Activated CD4-positive, alpha-beta T cell treated with anti-CD3 and anti-CD28 coated beads for 36 hours (primary cell): ENCODE results near the gene CIAO2B. TPM values are rescaled to one million over a fixed set of nuclear protein-coding genes. Genes with fewer than 3 reads are reported as not detected.
"Not testable (repeated sequence)": the region's sequence is repeated elsewhere in the genome, so short reads cannot be mapped to it uniquely, and the experiment has no call there.

ENCODE experiments used
- ATAC-seq: fragments of 200-7000 bp; cut with Tn5 transposase; one replicate; pipeline ENCODE4 v1.10.0; 2021; ENCODE audit warnings: mild to moderate bottlenecking, moderate library complexity
- CTCF ChIA-PET: fragments of 350-600 bp; sonication (Branson Sonifier 250); formaldehyde crosslinking; loops from one replicate; lab custom pipeline; 2021; ENCODE audit warnings: antibody characterized with exemption; lab: Charles Lee
- POLR2A ChIA-PET: fragments of 350-600 bp; sonication (Branson Sonifier 250); formaldehyde crosslinking; loops from one replicate; lab custom pipeline; 2021; ENCODE audit warnings: antibody characterized with exemption, inconsistent platforms; lab: Charles Lee
- DNase-seq: peaks from one replicate; pipeline ENCODE4 v3.0.0-alpha.2; 2020
- H3K27ac Mint-ChIP-seq: one replicate; pipeline ENCODE4 v1.8.0; 2021; ENCODE audit warnings: mixed read lengths
- H3K27me3 Mint-ChIP-seq: one replicate; pipeline ENCODE4 v1.8.0; 2021; ENCODE audit warnings: mixed read lengths
- H3K36me3 Mint-ChIP-seq: one replicate; pipeline ENCODE4 v1.8.0; 2021; ENCODE audit warnings: low read depth, mixed read lengths
- H3K4me1 Mint-ChIP-seq: one replicate; pipeline ENCODE4 v1.8.0; 2021; ENCODE audit warnings: mixed read lengths
- H3K4me3 Mint-ChIP-seq: one replicate; pipeline ENCODE4 v1.8.0; 2021; ENCODE audit warnings: mild to moderate bottlenecking, moderate library complexity, mixed read lengths
- H3K9me3 Mint-ChIP-seq: one replicate; pipeline ENCODE4 v1.8.0; 2021; ENCODE audit warnings: low read depth, mixed read lengths
- intact Hi-C, 2 experiments: fragments of 100-400 bp; cut with DNase I in 1 of 2; cut with micrococcal nuclease in 1 of 2; formaldehyde crosslinking; loops; one replicate each; pipeline versions ENCODE4 v1.14.2 to v1.15.1; 2022 to 2024; cut with DNase I, micrococcal nuclease
- total RNA-seq, 2 experiments: library from RNA; stranded (reverse); gene quantifications; one replicate each; pipeline ENCODE4 v1.2.3, GENCODE V29; 2021

The CIAO2B gene
- total RNA-seq, 2 experiments from 2014 or later, result 171 to 186 TPM

DNA sequence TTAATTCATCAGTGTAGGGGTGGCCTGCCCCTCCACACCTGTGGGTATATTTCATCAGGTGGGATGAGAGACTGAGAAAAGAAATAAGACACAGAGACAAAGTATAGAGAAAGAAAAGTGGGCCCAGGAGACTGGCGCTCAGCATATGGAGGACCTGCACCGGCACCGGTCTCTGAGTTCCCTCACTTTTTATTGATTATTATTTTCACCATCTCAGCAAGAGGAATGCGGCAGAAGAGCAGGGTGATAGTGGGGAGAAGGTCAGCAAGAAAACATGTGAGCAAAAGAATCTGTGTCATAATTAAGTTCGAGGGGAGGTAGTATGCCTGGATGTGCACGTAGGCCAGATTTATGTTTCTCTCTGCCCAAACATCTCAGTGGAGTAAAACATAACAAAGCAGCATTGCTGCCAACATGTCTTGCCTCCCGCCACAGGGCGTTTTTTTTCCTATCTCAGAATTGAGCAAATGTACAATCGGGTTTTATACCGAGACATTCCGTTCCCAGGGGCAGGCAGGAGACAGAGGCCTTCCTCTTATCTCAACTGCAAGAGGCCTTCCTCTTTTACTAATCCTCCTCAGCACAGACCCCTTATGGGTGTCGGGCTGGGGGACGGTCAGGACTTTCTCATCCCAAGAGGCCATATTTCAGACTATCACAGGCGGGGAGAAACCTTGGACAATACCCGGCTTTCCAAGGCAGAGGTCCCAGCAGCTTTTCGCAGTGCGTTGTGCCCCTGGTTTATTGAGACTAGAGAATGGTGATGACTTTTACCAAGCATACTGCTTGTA is 21.4 kb upstream of the CIAO2B start:
- ATAC-seq, POLR2A ChIA-PET, H3K4me3 Mint-ChIP-seq, H3K27ac Mint-ChIP-seq, H3K36me3 Mint-ChIP-seq, H3K9me3 Mint-ChIP-seq, intact Hi-C loops, DNase-seq, H3K4me1 Mint-ChIP-seq: not testable (repeated sequence)
- CTCF ChIA-PET, result interaction anchor here (1.1 to 1.2 kb wide), 2 partner anchors 16 to 19 kb away, joined by 3 to 4 read pairs; no protein-coding TSS in a partner anchor
- H3K27me3 Mint-ChIP-seq, result peaks cover 21% of the 10 kb centered on the region

DNA sequence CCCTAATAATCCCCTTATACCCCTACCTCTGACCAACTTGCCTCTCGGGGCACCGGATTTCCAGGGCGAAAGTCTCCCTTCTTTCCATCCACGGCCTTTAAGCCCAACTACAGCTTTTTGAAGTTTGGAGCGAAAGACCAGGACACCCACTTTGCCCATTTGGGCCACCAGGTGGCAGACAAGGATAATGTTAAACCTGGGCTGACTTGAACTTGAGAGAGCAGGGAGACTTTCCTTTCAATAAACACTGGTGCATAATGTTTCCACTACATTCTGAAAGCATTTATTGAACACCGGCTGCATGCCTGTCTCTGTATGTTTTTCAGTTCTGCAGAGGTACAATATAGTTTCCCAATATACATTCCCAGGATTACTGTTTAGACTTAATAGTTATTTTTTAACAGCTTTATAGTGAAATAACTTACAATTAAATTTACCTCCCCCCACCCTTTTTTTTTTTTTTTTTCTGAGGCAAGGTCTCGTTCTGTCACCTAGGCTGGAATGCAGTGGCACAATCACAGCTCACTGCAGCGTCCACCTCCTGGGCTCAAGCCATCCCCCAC is 20.0 kb upstream of the CIAO2B start:
- peaks cover 9% of the 10 kb centered on the region for H3K4me1 Mint-ChIP-seq
- POLR2A ChIA-PET, result interaction anchor here (1.1 kb wide), 1 partner anchor 14 kb away, joined by 3 read pairs; no protein-coding TSS in a partner anchor

DNA sequence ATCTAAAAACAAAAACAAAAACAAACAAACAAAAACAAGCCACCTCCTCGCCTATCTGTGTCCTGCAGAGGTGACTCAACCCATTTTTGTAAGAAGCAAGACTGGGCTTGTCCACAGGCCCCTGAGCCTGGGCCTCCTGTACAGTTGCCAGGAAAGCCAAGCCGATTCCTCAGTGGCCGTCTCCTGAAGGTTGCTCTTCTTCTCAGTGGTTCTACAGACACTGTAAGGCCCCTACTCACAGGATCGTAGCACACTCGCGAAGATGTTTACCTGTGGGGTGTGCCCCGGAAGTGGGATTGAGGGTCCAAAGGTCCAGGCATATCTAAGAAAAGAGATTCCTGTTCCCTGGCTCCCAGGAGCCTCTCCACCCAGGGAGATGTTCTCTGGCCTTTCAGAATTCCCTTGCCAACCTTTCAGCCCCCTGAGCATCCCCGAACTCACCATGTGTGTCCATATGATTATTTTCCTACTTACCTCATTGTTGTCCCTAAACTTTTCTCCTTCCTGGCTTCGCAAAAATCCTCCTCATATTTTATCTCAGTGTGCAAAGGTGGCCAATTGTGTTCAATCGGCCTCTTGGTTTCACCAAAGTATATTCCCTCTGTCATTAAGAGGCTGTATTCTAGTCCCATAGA is 19.4 kb upstream of the CIAO2B start:
- POLR2A ChIA-PET, result interaction anchor here (1.1 kb wide), 1 partner anchor 13 kb away, joined by 3 read pairs; no protein-coding TSS in a partner anchor
- H3K36me3 Mint-ChIP-seq, result no peaks in the 10 kb centered on the region
- DNase-seq, result no peak
- CTCF ChIA-PET, result interaction anchor here (0.6 to 2.5 kb wide), 30 partner anchors 9 to 432 kb away, joined by 3 to 19 read pairs (median 4); partner anchors contain the start of genes B3GNT9, FBXL8 and TRADD
- peaks cover 11% of the 10 kb centered on the region for H3K4me1 Mint-ChIP-seq
- peaks cover 6% of the 10 kb centered on the region for H3K9me3 Mint-ChIP-seq
- no peak for ATAC-seq
- intact Hi-C loops, result loop anchor here in 1 of 2 experiments (1.0 kb wide), 4 partner anchors 24 to 232 kb away; no protein-coding TSS in a partner anchor
- no peak overlapping the region for H3K27ac Mint-ChIP-seq
- H3K4me3 Mint-ChIP-seq, result no peak overlapping the region
- peaks cover 33% of the 10 kb centered on the region for H3K27me3 Mint-ChIP-seq

More for the DNA sequence above, 20.0 kb upstream of the CIAO2B start:
- CTCF ChIA-PET, result interaction anchor here (0.7 to 2.5 kb wide), 26 partner anchors 9 to 330 kb away, joined by 3 to 19 read pairs (median 4); partner anchors contain the start of genes B3GNT9, FBXL8 and TRADD
- peak; percentile 87 for DNase-seq
- ATAC-seq, result peak; percentile 85
- Mint-ChIP-seq H3K36me3 (no peaks in the 10 kb centered on the region), H3K4me3 (no peak overlapping the region), H3K27me3 (peaks cover 28% of the 10 kb centered on the region), H3K27ac (no peak overlapping the region), H3K9me3 (peaks cover 6% of the 10 kb centered on the region)
- intact Hi-C loops, result loop anchor here in 1 of 2 experiments (1.0 kb wide), 4 partner anchors 23 to 231 kb away; no protein-coding TSS in a partner anchor

DNA sequence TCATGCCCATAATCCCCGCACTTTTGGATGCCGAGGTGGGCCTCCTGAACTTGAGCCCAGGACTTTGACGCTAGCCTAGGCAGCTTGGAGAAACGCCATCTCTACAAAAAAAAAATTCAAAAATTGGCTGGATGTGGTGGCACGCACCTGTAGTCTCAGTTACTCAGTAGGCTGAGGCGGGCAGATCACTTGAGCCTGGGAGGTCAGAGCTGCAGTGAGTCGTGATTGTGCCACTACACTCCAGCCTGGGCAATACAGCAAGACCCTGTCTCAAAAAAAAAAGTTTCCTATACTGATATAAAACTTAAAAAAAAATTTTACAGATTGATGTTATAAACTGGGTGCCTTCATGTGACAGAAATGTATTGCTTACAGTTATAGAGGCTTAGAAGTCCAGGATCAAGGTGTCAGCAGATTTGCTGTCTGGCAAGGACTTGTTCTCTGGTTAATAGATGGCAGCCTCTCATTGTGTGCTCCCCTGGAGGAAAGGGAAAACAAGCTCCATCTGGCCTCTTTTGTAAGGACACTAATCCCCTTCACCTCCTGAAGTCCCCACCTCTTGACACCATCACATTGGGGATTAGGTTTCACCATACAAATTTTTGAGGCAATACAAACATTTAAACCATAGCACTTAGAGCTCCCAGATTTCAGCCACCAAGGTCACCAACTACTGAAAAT is 18.4 kb upstream of the CIAO2B start:
- ChIA-PET POLR2A (no interaction called here), CTCF (interaction anchor here (0.6 to 2.5 kb wide), 12 partner anchors 14 to 431 kb away, joined by 3 to 14 read pairs (median 4); no protein-coding TSS in a partner anchor)
- Mint-ChIP-seq H3K9me3 (peaks cover 6% of the 10 kb centered on the region), H3K36me3 (no peaks in the 10 kb centered on the region), H3K27me3 (peaks cover 39% of the 10 kb centered on the region), H3K27ac (no peak overlapping the region), H3K4me1 (peaks cover 16% of the 10 kb centered on the region), H3K4me3 (no peak overlapping the region)
- DNase-seq (no peak), ATAC-seq (no peak)
- intact Hi-C loops, result no loop called here

DNA sequence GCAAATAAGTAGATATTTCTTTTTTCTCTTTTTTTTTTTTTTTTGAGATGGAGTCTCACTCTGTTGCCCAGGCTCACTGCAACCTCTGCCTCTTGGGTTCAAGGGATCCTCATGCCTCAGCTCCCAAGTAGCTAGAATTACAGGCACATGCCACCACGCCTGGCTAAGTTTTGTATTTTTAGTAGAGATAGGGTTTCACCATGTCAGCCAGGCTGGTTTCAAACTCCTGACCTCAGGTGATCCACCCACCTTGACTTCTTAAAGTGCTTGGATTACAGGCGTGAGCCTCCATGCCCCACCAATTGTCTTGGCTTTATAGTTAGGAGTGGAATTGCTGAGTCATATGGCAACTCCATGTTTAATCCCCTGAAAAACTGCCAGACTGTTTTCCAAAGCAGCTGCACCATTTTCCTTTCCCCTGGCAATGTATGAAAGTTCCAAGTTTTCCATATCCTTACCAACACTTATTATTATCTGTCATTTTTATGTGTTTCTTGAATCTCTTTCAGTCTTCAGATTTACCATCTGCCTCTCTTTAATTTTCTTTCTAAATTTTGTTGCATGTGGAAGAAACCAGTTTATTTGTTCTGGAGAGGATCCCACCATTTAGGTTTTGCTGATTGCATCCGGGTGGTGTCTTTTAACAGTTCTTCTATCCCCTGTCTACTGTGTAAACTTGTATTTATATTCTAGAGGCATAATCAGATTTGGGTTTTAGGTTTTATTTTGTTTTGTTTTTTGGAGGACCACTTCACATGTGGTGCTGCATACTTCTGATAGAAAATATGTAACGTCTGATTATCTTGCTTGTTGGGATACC is 17.0 kb upstream of the CIAO2B start:
- H3K4me1 Mint-ChIP-seq, result peaks cover 22% of the 10 kb centered on the region
- DNase-seq (no peak), ATAC-seq (no peak)
- no peak overlapping the region for H3K4me3 Mint-ChIP-seq
- no peaks in the 10 kb centered on the region for H3K36me3 Mint-ChIP-seq
- CTCF ChIA-PET, result interaction anchor here (1.0 to 2.0 kb wide), 4 partner anchors 24 to 211 kb away, joined by 3 to 10 read pairs (median 4); no protein-coding TSS in a partner anchor
- H3K27me3 Mint-ChIP-seq, result peaks cover 39% of the 10 kb centered on the region
- H3K9me3 Mint-ChIP-seq, result peaks cover 6% of the 10 kb centered on the region
- intact Hi-C loops, result no loop called here
- POLR2A ChIA-PET, result no interaction called here
- H3K27ac Mint-ChIP-seq, result no peak overlapping the region

DNA sequence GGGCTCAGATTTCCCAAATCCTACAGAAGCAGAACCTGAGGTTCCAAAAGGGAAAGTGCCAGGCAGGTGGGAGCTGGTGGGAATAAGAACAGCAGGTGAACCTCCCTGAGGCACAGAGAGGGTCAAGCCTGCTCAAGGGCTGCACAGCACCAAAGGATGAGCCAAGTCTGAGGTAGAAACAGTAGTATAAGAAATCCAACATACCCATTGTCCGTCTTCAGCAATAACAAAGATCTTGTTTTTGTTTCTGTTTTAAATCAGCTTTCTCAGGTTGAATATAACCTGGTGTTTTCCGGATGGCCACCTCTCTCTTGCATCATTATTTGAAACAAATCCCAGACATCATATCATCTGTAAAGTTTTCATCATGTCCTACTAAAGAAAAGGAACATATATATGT is 16.2 kb upstream of the CIAO2B start:
- no peak overlapping the region for H3K4me3 Mint-ChIP-seq
- DNase-seq (no peak), ATAC-seq (no peak)
- CTCF ChIA-PET, result interaction anchor here (1.2 to 1.6 kb wide), 3 partner anchors 25 to 235 kb away, joined by 3 to 4 read pairs (median 3); no protein-coding TSS in a partner anchor
- intact Hi-C loops, result no loop called here
- POLR2A ChIA-PET, result no interaction called here
- H3K36me3 Mint-ChIP-seq, result no peaks in the 10 kb centered on the region
- H3K27me3 Mint-ChIP-seq, result peaks cover 39% of the 10 kb centered on the region
- H3K27ac Mint-ChIP-seq, result no peak overlapping the region
- peaks cover 6% of the 10 kb centered on the region for H3K9me3 Mint-ChIP-seq
- peaks cover 22% of the 10 kb centered on the region for H3K4me1 Mint-ChIP-seq

DNA sequence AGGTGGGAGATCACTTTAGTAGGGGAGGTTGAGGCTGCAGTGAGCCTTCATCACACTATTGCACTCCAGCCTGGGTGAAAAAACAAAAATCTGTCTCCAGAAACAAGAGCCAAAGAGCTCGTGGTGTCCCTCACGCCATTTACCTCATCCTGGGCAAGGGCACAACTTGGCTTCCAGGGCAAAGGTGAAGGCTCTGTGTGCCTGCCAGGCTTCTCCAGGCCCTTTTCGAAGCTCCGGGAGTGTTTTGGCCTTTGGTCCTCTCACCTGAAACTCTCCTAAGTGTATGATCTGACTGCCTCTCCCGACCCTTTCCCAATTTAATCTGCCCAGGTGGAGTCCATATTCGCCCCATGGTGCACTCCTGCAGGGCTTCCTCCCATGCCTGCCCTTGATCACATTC is 15.3 kb upstream of the CIAO2B start:
- DNase-seq, result no peak
- no peaks in the 10 kb centered on the region for H3K36me3 Mint-ChIP-seq
- peaks cover 22% of the 10 kb centered on the region for H3K4me1 Mint-ChIP-seq
- no peak overlapping the region for H3K27ac Mint-ChIP-seq
- H3K27me3 Mint-ChIP-seq, result peaks cover 39% of the 10 kb centered on the region
- CTCF ChIA-PET, result interaction anchor here (0.8 to 1.6 kb wide), 7 partner anchors 9 to 236 kb away, joined by 3 to 8 read pairs (median 3); partner anchors contain the start of genes CES3, FBXL8 and TRADD
- POLR2A ChIA-PET, result no interaction called here
- H3K9me3 Mint-ChIP-seq, result peaks cover 6% of the 10 kb centered on the region
- no peak for ATAC-seq
- intact Hi-C loops, result loop anchor here in 1 of 2 experiments (5.0 kb wide), 1 partner anchor 518 kb away; no protein-coding TSS in a partner anchor
- no peak overlapping the region for H3K4me3 Mint-ChIP-seq

DNA sequence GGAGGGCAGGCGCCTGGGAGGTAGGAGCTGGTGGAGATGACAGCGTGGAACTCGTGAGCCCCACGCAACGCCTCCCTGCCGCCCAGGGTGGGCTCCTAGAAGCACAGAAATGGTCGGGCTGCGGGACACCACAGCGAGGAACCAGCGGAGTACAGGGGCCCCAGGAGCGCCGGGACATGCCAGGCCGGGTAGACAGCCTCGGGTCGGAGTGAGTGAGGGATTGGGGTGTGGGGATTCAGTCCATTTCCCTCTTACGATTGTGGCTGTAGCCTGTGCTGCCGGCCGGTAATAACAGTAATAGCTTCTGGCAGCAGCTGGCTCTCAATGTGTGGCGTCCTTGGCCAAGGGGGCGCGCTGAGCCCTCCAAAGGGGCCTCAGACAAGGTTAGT is 14.6 kb upstream of the CIAO2B start:
- Mint-ChIP-seq H3K36me3 (peaks cover 4% of the 10 kb centered on the region), H3K9me3 (peaks cover 6% of the 10 kb centered on the region), H3K4me1 (peaks cover 22% of the 10 kb centered on the region), H3K27me3 (peaks cover 36% of the 10 kb centered on the region), H3K27ac (no peak overlapping the region), H3K4me3 (peak overlapping the region; percentile 67)
- CTCF ChIA-PET, result interaction anchor here (0.6 to 1.4 kb wide), 7 partner anchors 10 to 236 kb away, joined by 3 to 8 read pairs (median 3); partner anchors contain the start of gene CES3
- intact Hi-C loops, result loop anchor here in 1 of 2 experiments (5.0 kb wide), 1 partner anchor 518 kb away; no protein-coding TSS in a partner anchor
- ATAC-seq (no peak), DNase-seq (no peak)
- POLR2A ChIA-PET, result no interaction called here

DNA sequence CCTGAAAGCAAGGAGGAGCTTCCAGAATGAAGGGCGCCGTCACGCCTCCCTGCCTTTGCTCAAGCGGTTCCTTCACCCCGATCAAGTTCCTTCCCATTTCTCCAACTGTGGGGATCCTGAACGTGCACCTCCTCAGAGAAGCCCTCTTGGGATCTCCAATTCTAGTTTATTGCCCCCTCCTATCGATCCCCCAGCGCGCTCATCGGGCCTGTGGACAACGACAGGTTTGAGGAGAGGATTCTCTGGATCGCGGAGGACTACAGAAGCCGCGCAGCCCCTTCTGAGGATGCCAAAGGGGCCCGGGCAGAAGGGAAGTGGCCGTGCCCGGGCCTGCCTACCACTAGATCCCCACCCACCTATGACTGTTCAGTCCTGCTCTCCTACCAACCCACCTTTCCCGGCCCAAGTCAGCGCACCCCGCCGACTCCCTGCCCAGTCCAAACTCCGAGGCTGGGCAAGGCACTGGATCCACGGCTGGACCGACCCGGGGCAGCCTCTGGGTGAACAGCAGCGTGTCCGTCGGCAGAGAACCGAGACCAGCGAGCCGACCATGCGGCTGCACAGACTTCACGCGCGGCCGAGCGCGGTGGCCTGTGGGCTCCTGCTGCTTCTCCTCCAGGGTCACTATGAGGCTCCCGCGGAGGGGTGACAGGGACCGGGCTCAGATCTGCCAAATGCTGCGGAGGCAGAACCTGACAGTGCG is 14.1 kb upstream of the CIAO2B start:
- H3K4me1 Mint-ChIP-seq, result peaks cover 22% of the 10 kb centered on the region

More for the DNA sequence above, 14.1 kb upstream of the CIAO2B start:
- intact Hi-C loops, result loop anchor here in 1 of 2 experiments (5.0 kb wide), 1 partner anchor 519 kb away; no protein-coding TSS in a partner anchor
- Mint-ChIP-seq H3K27ac (peak overlapping the region; percentile 2), H3K9me3 (peaks cover 6% of the 10 kb centered on the region), H3K36me3 (peaks cover 4% of the 10 kb centered on the region), H3K27me3 (peaks cover 34% of the 10 kb centered on the region), H3K4me3 (peak overlapping the region; percentile 67)
- ATAC-seq (peak; percentile 10), DNase-seq (peak; percentile 24)
- POLR2A ChIA-PET, result no interaction called here
- CTCF ChIA-PET, result interaction anchor here (0.6 to 1.9 kb wide), 7 partner anchors 10 to 177 kb away, joined by 3 to 9 read pairs (median 3); partner anchors contain the start of gene CES3
